Measurements from ENCODE around the gene B4GALNT2. TPM values are rescaled to one million over a fixed set of nuclear protein-coding genes. Genes with fewer than 3 reads are reported as not detected.

The B4GALNT2 gene
- total and polyA plus RNA-seq, 2 donors (not counting 1 experiment from before 2014, with no cell fraction given) = 0.12 TPM; not detected in 1

DNA sequence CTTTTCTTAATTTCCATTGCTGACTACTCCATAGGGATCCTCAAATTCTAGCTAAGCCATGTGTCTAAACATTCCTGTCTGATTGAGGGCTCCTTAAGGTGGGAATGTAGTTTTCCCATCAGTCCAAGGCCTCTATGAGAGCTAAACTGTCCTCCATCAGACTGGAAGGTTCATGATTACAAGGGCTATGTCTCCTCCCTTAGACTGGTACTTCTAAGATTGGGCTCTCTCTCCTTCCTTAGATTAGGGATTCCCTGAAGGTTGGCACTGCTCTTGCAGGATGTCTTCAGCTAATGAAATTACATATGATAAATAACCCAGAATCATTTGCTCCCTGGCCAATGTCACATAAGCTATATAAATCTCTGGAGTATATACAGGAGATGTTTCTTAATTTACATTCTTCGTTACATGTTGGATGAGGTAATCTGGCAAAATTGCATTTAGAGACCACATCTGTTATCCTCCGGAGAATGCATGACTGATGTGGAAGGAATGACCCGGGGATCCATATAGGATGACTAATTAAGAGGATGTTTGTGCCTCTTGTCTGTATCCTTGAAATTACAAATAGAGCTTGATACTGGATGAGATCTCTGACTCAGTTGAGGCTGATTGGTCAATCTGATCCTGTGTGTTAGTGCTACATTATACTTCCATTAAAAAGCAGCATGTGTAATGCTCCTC lies 14.2 kb downstream of the B4GALNT2 start:
- Histone ChIP-seq H3K9me3 (ENCODE audit: control extremely low read depth in 1 of 3, control insufficient read depth in 2 of 3, insufficient read depth in 1 of 3, low read length in 2 of 3) (no peaks in the 10 kb centered on the region), H3K27ac (ENCODE audit: low read length in 2 of 2) (no peak overlapping the region), H3K4me2 (replicated peaks; ENCODE audit: low read depth, low read length, poor library complexity, severe bottlenecking) (no peak overlapping the region), H3K4me3 (ENCODE audit: control extremely low read depth in 1 of 5, extremely low read depth in 1 of 5, insufficient read depth in 1 of 5, low read depth in 2 of 5, low read length in 4 of 5) (no peak overlapping the region), H3K9ac (ENCODE audit: low read length) (no peak overlapping the region), H2AFZ (ENCODE audit: insufficient read depth, low read depth, low read length, poor library complexity, severe bottlenecking) (no peak overlapping the region), H3K79me2 (ENCODE audit: control insufficient read depth, insufficient read depth, low read length) (no peaks in the 10 kb centered on the region), H3K27me3 (replicated peaks in 1 of 4; ENCODE audit: control extremely low read depth in 1 of 4, control insufficient read depth in 3 of 4, insufficient read depth in 4 of 4, low read length in 3 of 4) (peaks cover 0 to 12% (median 4%) of the 10 kb centered on the region in 4 experiments), H4K20me1 (ENCODE audit: control insufficient read depth, insufficient read depth, low read length, poor library complexity, severe bottlenecking) (no peaks in the 10 kb centered on the region), H3K4me1 (ENCODE audit: control insufficient read depth in 2 of 2, insufficient read depth in 2 of 2, low read length in 2 of 2) (no peaks in the 10 kb centered on the region), H3K36me3 (replicated peaks in 1 of 2; ENCODE audit: control extremely low read depth in 1 of 2, control insufficient read depth in 1 of 2, extremely low read depth in 1 of 2, insufficient read depth in 2 of 2, low read length in 1 of 2) (no peaks in the 10 kb centered on the region)
- H3K9me3 Mint-ChIP-seq (ENCODE audit: insufficient read depth) = no peaks in the 10 kb centered on the region
- ATAC-seq (ENCODE audit: low read depth) = no peak
- intact Hi-C loops (cut with micrococcal nuclease) = no loop called here
- POLR2A ChIA-PET = no interaction called here
- 100% methylated on average over 2 of the region's 3 CpGs for WGBS (ENCODE audit: insufficient coverage)
- peaks cover 28% of the 10 kb centered on the region for H3K27me3 Mint-ChIP-seq
- no peaks in the 10 kb centered on the region for H3K4me1 Mint-ChIP-seq
- no peak for TF ChIP-seq EZH2 (IDR thresholded peaks at IDR 0.05; ENCODE audit: borderline replicate concordance, insufficient read depth, low read depth, low read length, poor library complexity, severe bottlenecking)
- TF ChIP-seq, protein P1, sequence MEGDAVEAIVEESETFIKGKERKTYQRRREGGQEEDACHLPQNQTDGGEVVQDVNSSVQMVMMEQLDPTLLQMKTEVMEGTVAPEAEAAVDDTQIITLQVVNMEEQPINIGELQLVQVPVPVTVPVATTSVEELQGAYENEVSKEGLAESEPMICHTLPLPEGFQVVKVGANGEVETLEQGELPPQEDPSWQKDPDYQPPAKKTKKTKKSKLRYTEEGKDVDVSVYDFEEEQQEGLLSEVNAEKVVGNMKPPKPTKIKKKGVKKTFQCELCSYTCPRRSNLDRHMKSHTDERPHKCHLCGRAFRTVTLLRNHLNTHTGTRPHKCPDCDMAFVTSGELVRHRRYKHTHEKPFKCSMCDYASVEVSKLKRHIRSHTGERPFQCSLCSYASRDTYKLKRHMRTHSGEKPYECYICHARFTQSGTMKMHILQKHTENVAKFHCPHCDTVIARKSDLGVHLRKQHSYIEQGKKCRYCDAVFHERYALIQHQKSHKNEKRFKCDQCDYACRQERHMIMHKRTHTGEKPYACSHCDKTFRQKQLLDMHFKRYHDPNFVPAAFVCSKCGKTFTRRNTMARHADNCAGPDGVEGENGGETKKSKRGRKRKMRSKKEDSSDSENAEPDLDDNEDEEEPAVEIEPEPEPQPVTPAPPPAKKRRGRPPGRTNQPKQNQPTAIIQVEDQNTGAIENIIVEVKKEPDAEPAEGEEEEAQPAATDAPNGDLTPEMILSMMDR (IDR thresholded peaks at IDR 0.05) = no peak
- no peak for DNase-seq
- CTCF ChIA-PET = no interaction called here
- H3K4me3 Mint-ChIP-seq = no peak overlapping the region
- no peak overlapping the region for H3K27ac Mint-ChIP-seq

DNA sequence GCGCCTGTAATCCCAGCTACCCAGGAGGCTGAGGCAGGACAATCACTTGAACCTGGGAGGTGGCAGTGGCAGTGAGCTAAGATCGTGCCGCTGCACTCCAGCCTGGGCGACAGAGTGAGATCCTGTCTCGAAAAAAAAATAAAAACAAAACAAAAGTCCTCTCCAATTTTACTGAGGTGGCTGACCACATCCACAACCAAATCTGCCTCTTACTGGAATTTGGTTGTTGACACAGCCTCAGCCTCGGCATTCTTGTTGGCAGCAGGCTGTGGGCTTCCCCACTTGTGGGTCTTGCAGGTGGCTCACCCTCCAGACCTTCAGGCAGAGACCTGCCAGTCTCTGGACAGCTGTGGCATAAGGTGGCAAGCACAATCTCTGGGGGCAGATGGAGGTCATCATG lies 15.6 kb downstream of the B4GALNT2 start:
- Histone ChIP-seq H3K79me2 (ENCODE audit: control insufficient read depth, insufficient read depth, low read length) (no peaks in the 10 kb centered on the region), H3K27ac (ENCODE audit: low read length in 2 of 2) (no peak overlapping the region), H3K36me3 (replicated peaks in 1 of 2; ENCODE audit: control extremely low read depth in 1 of 2, control insufficient read depth in 1 of 2, extremely low read depth in 1 of 2, insufficient read depth in 2 of 2, low read length in 1 of 2) (no peaks in the 10 kb centered on the region), H3K4me2 (replicated peaks; ENCODE audit: low read depth, low read length, poor library complexity, severe bottlenecking) (no peak overlapping the region), H3K27me3 (replicated peaks in 1 of 4; ENCODE audit: control extremely low read depth in 1 of 4, control insufficient read depth in 3 of 4, insufficient read depth in 4 of 4, low read length in 3 of 4) (peaks cover 0 to 9% (median 2%) of the 10 kb centered on the region in 4 experiments), H3K4me1 (ENCODE audit: control insufficient read depth in 2 of 2, insufficient read depth in 2 of 2, low read length in 2 of 2) (no peaks in the 10 kb centered on the region), H3K9ac (ENCODE audit: low read length) (no peak overlapping the region), H2AFZ (ENCODE audit: insufficient read depth, low read depth, low read length, poor library complexity, severe bottlenecking) (no peak overlapping the region), H4K20me1 (ENCODE audit: control insufficient read depth, insufficient read depth, low read length, poor library complexity, severe bottlenecking) (no peaks in the 10 kb centered on the region), H3K4me3 (ENCODE audit: control extremely low read depth in 1 of 5, extremely low read depth in 1 of 5, insufficient read depth in 1 of 5, low read depth in 2 of 5, low read length in 4 of 5) (no peak overlapping the region), H3K9me3 (ENCODE audit: control extremely low read depth in 1 of 3, control insufficient read depth in 2 of 3, insufficient read depth in 1 of 3, low read length in 2 of 3) (no peaks in the 10 kb centered on the region)
- H3K9me3 Mint-ChIP-seq (ENCODE audit: insufficient read depth) = no peaks in the 10 kb centered on the region
- TF ChIP-seq, protein P1 (IDR thresholded peaks at IDR 0.05) = no peak
- TF ChIP-seq EZH2 (IDR thresholded peaks at IDR 0.05; ENCODE audit: borderline replicate concordance, insufficient read depth, low read depth, low read length, poor library complexity, severe bottlenecking) = no peak
- peaks cover 17% of the 10 kb centered on the region for H3K27me3 Mint-ChIP-seq
- no peak for ATAC-seq (ENCODE audit: low read depth)
- no peaks in the 10 kb centered on the region for H3K4me1 Mint-ChIP-seq
- no peak overlapping the region for H3K4me3 Mint-ChIP-seq
- intact Hi-C loops (cut with micrococcal nuclease) = no loop called here
- ChIA-PET CTCF (interaction anchor here (0.9 kb wide), 1 partner anchor 79 kb away, joined by 3 read pairs; no protein-coding TSS in a partner anchor), POLR2A (no interaction called here)
- 87% methylated on average over 6 of the region's 6 CpGs for WGBS (ENCODE audit: insufficient coverage)
- DNase-seq = no peak
- H3K27ac Mint-ChIP-seq = no peak overlapping the region
